Activated naive CD4-positive, alpha-beta T cell treated with anti-CD3 and anti-CD28 coated beads for 36 hours (primary cell): ENCODE data around the gene ALOX5. TPM values are rescaled to one million over a fixed set of nuclear protein-coding genes. Genes with fewer than 3 reads are reported as not detected.
"Not testable (repeated sequence)": the region's sequence is repeated elsewhere in the genome, so short reads cannot be mapped to it uniquely, and the experiment has no call there.

Source experiments
- CTCF ChIA-PET: fragments of 350-600 bp; sonication (Branson Sonifier 250); formaldehyde crosslinking; loops from one replicate; lab custom pipeline; 2021; ENCODE audit warnings: antibody characterized with exemption; lab: Charles Lee
- DNase-seq: peaks from one replicate; pipeline ENCODE4 v3.0.0-alpha.2; 2020
- H3K27ac Mint-ChIP-seq: one replicate; pipeline ENCODE4 v1.8.0; 2021; ENCODE audit warnings: mild to moderate bottlenecking, mixed read lengths
- H3K27me3 Mint-ChIP-seq: one replicate; pipeline ENCODE4 v1.8.0; 2021; ENCODE audit warnings: low read depth, mixed read lengths
- H3K36me3 Mint-ChIP-seq: one replicate; pipeline ENCODE4 v1.8.0; 2021; ENCODE audit warnings: low read depth, mixed read lengths
- H3K4me1 Mint-ChIP-seq: one replicate; pipeline ENCODE4 v1.8.0; 2021; ENCODE audit warnings: low read depth, mixed read lengths
- H3K4me3 Mint-ChIP-seq: one replicate; pipeline ENCODE4 v1.8.0; 2021; ENCODE audit warnings: mild to moderate bottlenecking, moderate library complexity, mixed read lengths
- H3K9me3 Mint-ChIP-seq: one replicate; pipeline ENCODE4 v1.8.0; 2021; ENCODE audit warnings: mixed read lengths
- intact Hi-C: fragments of 100-400 bp; cut with micrococcal nuclease; formaldehyde crosslinking; loops from one replicate; pipeline ENCODE4 v1.15.1; 2023
- total RNA-seq, 2 experiments: library from RNA; stranded (reverse); gene quantifications; one replicate each; pipeline ENCODE4 v1.2.3, GENCODE V29; 2021

ALOX5 gene
- total RNA-seq, 2 experiments from 2014 or later = 0.14 to 0.17 TPM

DNA sequence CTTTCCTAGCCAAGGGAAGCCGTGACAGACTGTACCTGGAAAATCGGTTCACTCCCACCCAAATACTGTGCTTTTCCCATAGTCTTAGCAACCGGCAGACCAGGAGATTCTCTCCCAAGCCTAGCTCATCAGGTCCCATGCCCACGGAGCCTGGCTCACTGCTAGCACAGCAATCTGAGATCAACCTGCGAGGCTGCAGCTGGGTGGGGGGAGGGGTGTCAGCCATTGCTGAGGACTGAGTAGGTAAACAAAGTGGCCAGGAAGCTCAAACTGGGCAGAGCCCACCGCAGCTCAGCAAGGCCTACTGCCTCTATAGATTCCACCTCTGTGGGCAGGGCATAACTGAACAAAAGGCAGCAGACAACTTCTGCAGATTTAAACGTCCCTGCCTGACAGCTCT is 15.1 kb upstream of the ALOX5 start:
- DNase-seq, H3K36me3 Mint-ChIP-seq, H3K4me1 Mint-ChIP-seq, H3K4me3 Mint-ChIP-seq, H3K9me3 Mint-ChIP-seq, H3K27ac Mint-ChIP-seq: not testable (repeated sequence)
- CTCF ChIA-PET = interaction anchor here (1.9 kb wide), 1 partner anchor 124 kb away, joined by 5 read pairs; no protein-coding TSS in a partner anchor
- intact Hi-C loops = loop anchor here (10.0 kb wide), 1 partner anchor 56 kb away; no protein-coding TSS in a partner anchor
- H3K27me3 Mint-ChIP-seq = peaks cover 22% of the 10 kb centered on the region

- H3K27me3 Mint-ChIP-seq = peaks cover 30% of the 10 kb centered on the region
Measured at GRCh38 chr10:45361983-45362799, 11.8 kb upstream of the ALOX5 start.

GRCh38 chr10:45367643-45368042 is 6.4 kb upstream of the ALOX5 start:
- H3K27ac Mint-ChIP-seq, H3K36me3 Mint-ChIP-seq, H3K9me3 Mint-ChIP-seq, DNase-seq, H3K4me3 Mint-ChIP-seq, H3K4me1 Mint-ChIP-seq, intact Hi-C loops, CTCF ChIA-PET: not testable (repeated sequence)
- H3K27me3 Mint-ChIP-seq = peaks cover 45% of the 10 kb centered on the region

More at GRCh38 chr10:45361983-45362799, 11.8 kb upstream of the ALOX5 start:
- H3K27ac Mint-ChIP-seq, H3K9me3 Mint-ChIP-seq, intact Hi-C loops, H3K4me3 Mint-ChIP-seq, H3K4me1 Mint-ChIP-seq, H3K36me3 Mint-ChIP-seq, DNase-seq, CTCF ChIA-PET: not testable (repeated sequence)

DNA sequence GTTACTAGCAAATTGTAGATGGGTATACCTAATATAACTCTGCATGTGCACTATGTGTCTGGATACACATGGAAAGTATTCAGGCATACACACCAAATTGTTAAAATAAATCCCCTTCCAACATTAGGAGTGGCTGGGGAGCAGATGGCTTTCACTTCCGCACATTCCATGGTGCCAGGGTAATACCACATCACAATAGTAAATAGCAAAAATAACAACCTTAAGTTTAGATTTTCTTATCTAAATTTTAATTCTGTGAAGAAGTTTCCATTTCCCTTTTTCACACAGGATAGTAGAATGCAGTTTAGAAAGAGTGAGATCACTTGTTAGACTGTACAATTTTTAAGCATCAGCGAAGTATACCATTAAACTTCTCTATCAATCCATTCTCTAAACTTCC is 5.8 kb upstream of the ALOX5 start:
- Mint-ChIP-seq H3K9me3 (no peaks in the 10 kb centered on the region), H3K27ac (no peak overlapping the region), H3K36me3 (no peaks in the 10 kb centered on the region), H3K4me1 (peaks cover 4% of the 10 kb centered on the region), H3K4me3 (no peak overlapping the region), H3K27me3 (peaks cover 47% of the 10 kb centered on the region)
- intact Hi-C loops = no loop called here
- CTCF ChIA-PET = no interaction called here
- no peak for DNase-seq

DNA sequence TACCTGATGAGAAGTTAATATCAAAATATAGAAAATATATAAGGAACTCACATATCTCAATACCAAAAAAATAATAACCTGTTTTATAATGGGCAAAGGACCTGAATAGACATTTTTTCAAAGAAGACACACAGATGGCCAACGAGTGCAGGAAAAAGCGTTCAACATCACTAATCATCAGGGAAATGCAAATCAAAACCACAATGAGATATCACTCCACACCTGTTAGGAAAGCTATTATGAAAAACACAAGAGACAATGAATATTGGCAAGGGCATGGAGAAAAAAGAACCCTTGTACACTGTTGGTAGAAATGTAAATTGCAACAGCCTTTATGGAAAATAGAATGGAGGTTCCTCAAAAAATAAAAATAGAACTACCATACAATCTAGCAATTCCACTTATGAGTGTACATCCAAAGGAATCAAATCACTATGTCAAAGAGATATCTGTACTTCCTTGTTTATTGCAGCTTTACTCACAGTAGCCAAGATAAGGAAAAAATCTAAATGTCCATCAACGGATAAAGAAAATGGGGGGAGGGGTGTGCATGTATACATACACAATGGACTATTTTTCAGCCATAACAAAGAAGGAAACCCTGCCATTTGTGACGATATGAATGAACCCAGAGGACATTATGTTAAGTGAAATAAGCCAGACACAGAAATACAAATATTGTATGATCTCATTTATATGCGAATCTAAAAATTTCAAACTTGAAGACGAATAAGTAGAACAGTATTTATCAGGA is 3.6 kb upstream of the ALOX5 start:
- no peak for DNase-seq
- no peak overlapping the region for H3K4me3 Mint-ChIP-seq
- peaks cover 52% of the 10 kb centered on the region for H3K27me3 Mint-ChIP-seq
- H3K9me3 Mint-ChIP-seq = no peaks in the 10 kb centered on the region
- peaks cover 8% of the 10 kb centered on the region for H3K4me1 Mint-ChIP-seq
- H3K36me3 Mint-ChIP-seq = no peaks in the 10 kb centered on the region
- no peak overlapping the region for H3K27ac Mint-ChIP-seq
- CTCF ChIA-PET = interaction anchor here (0.6 kb wide), 1 partner anchor 1623 kb away, joined by 3 read pairs; no protein-coding TSS in a partner anchor
- intact Hi-C loops = loop anchor here (5.0 kb wide), 1 partner anchor 47 kb away; no protein-coding TSS in a partner anchor

DNA sequence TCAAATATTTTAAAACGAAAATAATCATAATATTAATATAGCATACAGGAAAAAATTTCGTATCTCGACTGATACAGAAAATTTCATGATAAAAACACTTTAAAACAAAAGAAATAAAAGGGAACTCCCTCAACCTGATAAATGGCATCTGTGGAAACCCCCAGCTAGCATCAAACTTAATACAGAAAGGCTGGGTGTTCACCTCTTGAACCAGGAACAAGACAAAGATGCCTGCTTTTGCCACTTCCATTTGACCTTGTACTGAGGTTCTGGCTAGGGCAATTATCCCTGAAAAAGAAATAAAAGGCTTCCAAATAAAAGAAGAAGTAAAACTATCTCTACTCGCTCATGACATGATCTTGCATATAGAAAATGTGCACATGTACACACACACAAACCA is 2.5 kb upstream of the ALOX5 start:
- H3K4me1 Mint-ChIP-seq = peaks cover 10% of the 10 kb centered on the region
- H3K9me3 Mint-ChIP-seq = no peaks in the 10 kb centered on the region
- DNase-seq = no peak
- no peaks in the 10 kb centered on the region for H3K36me3 Mint-ChIP-seq
- peaks cover 56% of the 10 kb centered on the region for H3K27me3 Mint-ChIP-seq
- intact Hi-C loops = loop anchor here (5.0 kb wide), 1 partner anchor 46 kb away; no protein-coding TSS in a partner anchor
- CTCF ChIA-PET = no interaction called here
- H3K27ac Mint-ChIP-seq = no peak overlapping the region
- no peak overlapping the region for H3K4me3 Mint-ChIP-seq

GRCh38 chr10:45372251-45372951 is 1.6 kb upstream of the ALOX5 start:
- Mint-ChIP-seq H3K9me3 (no peaks in the 10 kb centered on the region), H3K36me3 (no peaks in the 10 kb centered on the region), H3K27me3 (peaks cover 51% of the 10 kb centered on the region), H3K4me1 (peaks cover 10% of the 10 kb centered on the region), H3K4me3 (no peak overlapping the region), H3K27ac (no peak overlapping the region)
- CTCF ChIA-PET = interaction anchor here (1.5 kb wide), 1 partner anchor 15 kb away, joined by 3 read pairs; no protein-coding TSS in a partner anchor
- intact Hi-C loops = loop anchor here (5.0 kb wide), 1 partner anchor 45 kb away; no protein-coding TSS in a partner anchor
- DNase-seq = no peak

- no peaks in the 10 kb centered on the region for H3K9me3 Mint-ChIP-seq
- DNase-seq = peak; percentile 18
- peaks cover 47% of the 10 kb centered on the region for H3K27me3 Mint-ChIP-seq
- peaks cover 10% of the 10 kb centered on the region for H3K4me1 Mint-ChIP-seq
- intact Hi-C loops = loop anchor here (5.0 kb wide), 1 partner anchor 44 kb away; no protein-coding TSS in a partner anchor
- no peak overlapping the region for H3K27ac Mint-ChIP-seq
- H3K4me3 Mint-ChIP-seq = peak overlapping the region; percentile 74
- no peaks in the 10 kb centered on the region for H3K36me3 Mint-ChIP-seq
- CTCF ChIA-PET = interaction anchor here (1.5 kb wide), 1 partner anchor 16 kb away, joined by 3 read pairs; no protein-coding TSS in a partner anchor
Measured at GRCh38 chr10:45373003-45373575, 927 bp upstream of the ALOX5 start.

DNA sequence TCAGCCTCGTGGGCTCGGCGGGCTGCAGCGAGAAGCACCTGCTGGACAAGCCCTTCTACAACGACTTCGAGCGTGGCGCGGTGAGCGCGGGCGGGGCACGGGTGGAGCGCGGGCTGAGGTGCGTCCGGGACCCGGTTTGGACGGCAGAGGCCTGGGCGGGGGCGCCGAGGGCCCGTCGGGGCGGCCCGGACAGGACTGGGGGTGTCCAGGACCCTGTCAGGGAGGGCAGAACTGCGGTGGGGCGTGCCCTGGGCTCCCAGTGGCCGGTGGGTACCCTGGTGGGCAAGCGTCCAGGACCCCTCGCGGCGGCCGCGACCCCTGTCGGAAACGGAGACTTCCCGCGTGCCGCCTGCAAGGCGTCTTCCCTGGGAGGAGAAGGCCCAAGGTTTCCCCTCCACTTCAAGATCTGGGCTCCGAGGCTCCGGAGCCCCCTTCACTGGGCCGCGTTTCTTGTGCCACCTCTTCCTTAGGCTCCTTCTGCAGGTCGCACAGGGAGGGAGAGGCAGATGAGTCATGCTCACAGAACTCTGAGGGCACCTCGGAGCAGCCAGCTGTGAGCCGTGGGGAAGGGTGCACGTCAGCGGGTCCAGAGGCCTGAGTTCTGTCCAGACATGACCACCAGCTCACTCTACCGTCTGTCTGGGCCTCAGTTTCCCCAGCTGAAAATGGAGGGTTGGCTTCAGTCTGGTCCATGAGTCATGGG is 485 bp downstream of the ALOX5 start:
- peak; percentile 16 for DNase-seq
- Mint-ChIP-seq H3K9me3 (no peaks in the 10 kb centered on the region), H3K4me1 (peaks cover 10% of the 10 kb centered on the region), H3K27ac (no peak overlapping the region), H3K4me3 (peak overlapping the region; percentile 21), H3K36me3 (no peaks in the 10 kb centered on the region), H3K27me3 (peaks cover 39% of the 10 kb centered on the region)
- intact Hi-C loops = loop anchor here (5.0 kb wide), 1 partner anchor 43 kb away; no protein-coding TSS in a partner anchor
- CTCF ChIA-PET = interaction anchor here (0.8 kb wide), 1 partner anchor 90 kb away, joined by 3 read pairs; no protein-coding TSS in a partner anchor

DNA sequence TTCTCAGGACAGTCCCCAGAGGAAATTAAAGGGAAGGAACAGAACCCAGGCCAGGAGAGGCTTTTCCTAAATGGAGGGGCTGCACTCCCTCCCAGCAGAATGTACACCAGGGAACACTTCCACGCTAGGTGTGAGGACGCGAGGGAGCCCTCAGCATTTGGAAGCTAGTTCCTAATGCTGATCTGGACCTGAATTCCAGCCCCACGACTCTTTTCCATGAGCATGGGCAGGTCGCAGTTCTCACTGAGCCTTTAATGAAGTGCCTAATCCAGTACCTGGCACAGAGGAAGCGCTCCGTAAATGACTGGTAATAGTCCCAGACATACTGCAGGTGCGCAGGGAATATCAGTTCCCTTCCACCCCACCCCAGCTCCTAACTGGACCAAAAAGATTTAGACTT is 1.1 kb downstream of the ALOX5 start:
- Mint-ChIP-seq H3K9me3 (no peaks in the 10 kb centered on the region), H3K27me3 (peaks cover 37% of the 10 kb centered on the region), H3K4me3 (peak overlapping the region; percentile 21), H3K36me3 (no peaks in the 10 kb centered on the region), H3K27ac (no peak overlapping the region), H3K4me1 (peaks cover 10% of the 10 kb centered on the region)
- intact Hi-C loops = no loop called here
- DNase-seq = no peak
- CTCF ChIA-PET = interaction anchor here (0.8 kb wide), 1 partner anchor 89 kb away, joined by 3 read pairs; no protein-coding TSS in a partner anchor

DNA sequence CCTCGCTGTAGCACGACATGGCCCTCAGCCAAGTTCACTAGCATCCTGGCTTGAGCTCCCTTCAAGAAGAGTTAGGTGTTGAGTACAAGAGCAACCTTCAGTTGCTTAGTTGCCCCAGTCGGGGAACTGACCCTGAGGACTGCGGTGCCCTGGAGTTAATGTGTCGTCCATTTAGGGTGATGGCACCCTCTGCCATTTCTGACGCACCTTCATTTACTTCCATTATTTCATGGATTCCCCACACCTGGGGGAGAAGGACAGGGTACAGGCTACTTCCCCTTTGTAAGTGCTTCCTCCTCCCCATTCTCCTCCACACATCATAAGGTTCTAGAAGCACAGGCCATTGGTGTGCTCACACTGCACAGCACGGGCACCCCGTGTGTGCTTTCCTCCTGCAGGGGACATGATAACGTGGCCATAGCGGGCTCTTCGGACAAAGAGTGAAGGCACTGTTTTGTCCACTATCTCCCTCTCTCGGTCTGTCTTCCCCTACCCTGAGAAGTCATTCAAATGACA is 1.8 kb downstream of the ALOX5 start:
- Mint-ChIP-seq H3K4me3 (no peak overlapping the region), H3K36me3 (no peaks in the 10 kb centered on the region), H3K9me3 (no peaks in the 10 kb centered on the region), H3K4me1 (peaks cover 10% of the 10 kb centered on the region), H3K27me3 (peaks cover 30% of the 10 kb centered on the region), H3K27ac (no peak overlapping the region)
- CTCF ChIA-PET = no interaction called here
- no peak for DNase-seq
- intact Hi-C loops = no loop called here
